Endothelial cell (in vitro differentiated cells): ENCODE measurements around the gene NLK. TPM values are rescaled to one million over a fixed set of nuclear protein-coding genes. Genes with fewer than 3 reads are reported as not detected.

Experiments used
- DNase-seq: peaks from one replicate; pipeline ENCODE4 v3.0.0; 2021; ENCODE audit warnings: low spot score
- H3K27ac Mint-ChIP-seq: one replicate; pipeline ENCODE4 v1.8.0; 2021; ENCODE audit warnings: mixed read lengths, inconsistent platforms; ENCODE audit not compliant: unreplicated experiment
- H3K27me3 Mint-ChIP-seq: one replicate; pipeline ENCODE4 v1.8.0; 2021; ENCODE audit warnings: mild to moderate bottlenecking, moderate library complexity, mixed read lengths, inconsistent platforms; ENCODE audit not compliant: unreplicated experiment
- H3K36me3 Mint-ChIP-seq: one replicate; pipeline ENCODE4 v1.8.0; 2021; ENCODE audit warnings: mild to moderate bottlenecking, low read depth, mixed read lengths, inconsistent platforms; ENCODE audit not compliant: unreplicated experiment
- H3K4me1 Mint-ChIP-seq: one replicate; pipeline ENCODE4 v1.8.0; 2021; ENCODE audit warnings: mild to moderate bottlenecking, mixed read lengths, inconsistent platforms; ENCODE audit not compliant: unreplicated experiment
- H3K4me3 Mint-ChIP-seq: one replicate; pipeline ENCODE4 v1.8.0; 2021; ENCODE audit warnings: mild to moderate bottlenecking, mixed read lengths, inconsistent platforms; ENCODE audit not compliant: unreplicated experiment
- H3K9me3 Mint-ChIP-seq: one replicate; pipeline ENCODE4 v1.8.0; 2021; ENCODE audit warnings: mixed read lengths, inconsistent platforms; ENCODE audit not compliant: unreplicated experiment
- CTCF ChIP-seq: fragments of 200-600 bp; sonication (generic); IDR thresholded peaks from one replicate; pipeline ENCODE4 v1.5.0; 2021; ENCODE audit warnings: antibody characterized with exemption; ENCODE audit not compliant: unreplicated experiment
- total RNA-seq: library from RNA; stranded (reverse); fragmentation: NEBNext Ultra II Directional; extraction: Animal tissue kit (Norgen Biotek cat#: 25700); gene quantifications from one replicate; pipeline ENCODE4 v1.2.1, GENCODE V29; 2021; ENCODE audit not compliant: unreplicated experiment

NLK gene
- total RNA-seq, 1 donor from 2014 or later: 53.7 TPM

GRCh38 chr17:28136923-28137322 is 94.4 kb downstream of the NLK start:
- Mint-ChIP-seq H3K36me3 (peaks cover 6% of the 10 kb centered on the region), H3K4me1 (peaks cover 3% of the 10 kb centered on the region), H3K4me3 (no peak overlapping the region), H3K27me3 (no peaks in the 10 kb centered on the region), H3K27ac (no peak overlapping the region), H3K9me3 (no peaks in the 10 kb centered on the region)
- no peak for DNase-seq
- TF ChIP-seq CTCF: no peak

DNA sequence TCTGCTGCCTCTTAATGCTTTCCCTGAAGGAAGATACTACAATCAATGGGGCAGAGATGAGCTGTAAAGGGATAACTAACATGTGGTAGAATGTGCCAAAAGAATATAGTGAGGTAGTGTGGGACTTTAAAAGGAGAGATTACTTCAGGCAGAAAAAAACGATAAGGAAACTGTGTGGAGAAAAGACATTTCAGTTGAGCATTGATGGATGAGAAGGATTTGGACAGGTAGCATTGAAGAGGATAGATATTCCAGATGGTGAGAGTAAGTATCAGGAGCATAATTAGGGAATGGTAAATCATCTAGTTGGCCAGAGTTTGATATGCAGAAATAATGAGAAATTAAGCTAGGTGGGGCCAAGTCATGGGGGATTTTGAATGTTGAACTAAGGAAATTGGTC is 97.3 kb downstream of the NLK start:
- no peak for TF ChIP-seq CTCF
- H3K27me3 Mint-ChIP-seq: no peaks in the 10 kb centered on the region
- H3K27ac Mint-ChIP-seq: no peak overlapping the region
- H3K9me3 Mint-ChIP-seq: no peaks in the 10 kb centered on the region
- no peaks in the 10 kb centered on the region for H3K4me1 Mint-ChIP-seq
- no peak for DNase-seq
- H3K4me3 Mint-ChIP-seq: no peak overlapping the region
- H3K36me3 Mint-ChIP-seq: peaks cover 3% of the 10 kb centered on the region

GRCh38 chr17:28141313-28141712 is 98.8 kb downstream of the NLK start:
- no peaks in the 10 kb centered on the region for H3K9me3 Mint-ChIP-seq
- no peaks in the 10 kb centered on the region for H3K4me1 Mint-ChIP-seq
- H3K27me3 Mint-ChIP-seq: no peaks in the 10 kb centered on the region
- H3K4me3 Mint-ChIP-seq: no peak overlapping the region
- no peak for DNase-seq
- peaks cover 3% of the 10 kb centered on the region for H3K36me3 Mint-ChIP-seq
- TF ChIP-seq CTCF: no peak
- no peak overlapping the region for H3K27ac Mint-ChIP-seq

- no peak overlapping the region for H3K27ac Mint-ChIP-seq
Measured at GRCh38 chr17:28141773-28142172, 99.3 kb downstream of the NLK start.

DNA sequence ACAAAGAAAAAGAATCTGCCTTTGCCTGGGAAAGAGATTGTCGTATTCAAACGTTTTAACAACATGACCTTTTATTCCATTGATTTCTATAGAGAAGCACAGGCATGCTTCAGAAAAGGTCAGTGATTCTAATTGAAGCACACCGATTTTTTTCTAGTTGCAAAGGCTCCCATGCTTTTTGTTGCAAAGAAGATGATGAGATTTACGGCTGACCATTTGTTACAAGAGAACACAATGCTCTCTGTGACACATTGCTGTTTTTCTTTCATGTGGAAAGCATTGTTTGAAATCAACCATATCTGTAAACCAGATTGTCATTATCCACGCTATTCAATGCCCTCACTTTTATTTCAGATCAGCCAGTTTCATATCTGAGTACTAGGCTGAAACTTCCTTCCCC is 99.8 kb downstream of the NLK start:
- no peak for DNase-seq
- Mint-ChIP-seq H3K9me3 (no peaks in the 10 kb centered on the region), H3K27ac (no peak overlapping the region), H3K27me3 (no peaks in the 10 kb centered on the region), H3K36me3 (peaks cover 3% of the 10 kb centered on the region), H3K4me3 (no peak overlapping the region), H3K4me1 (no peaks in the 10 kb centered on the region)
- TF ChIP-seq CTCF: no peak

More at GRCh38 chr17:28141773-28142172, 99.3 kb downstream of the NLK start:
- H3K27me3 Mint-ChIP-seq: no peaks in the 10 kb centered on the region
- peaks cover 3% of the 10 kb centered on the region for H3K36me3 Mint-ChIP-seq
- H3K4me1 Mint-ChIP-seq: no peaks in the 10 kb centered on the region
- no peak overlapping the region for H3K4me3 Mint-ChIP-seq
- TF ChIP-seq CTCF: no peak
- no peak for DNase-seq
- no peaks in the 10 kb centered on the region for H3K9me3 Mint-ChIP-seq
